HepG2 (cell line): Measurements from ENCODE around the gene NMT2. TPM values are rescaled to one million over a fixed set of nuclear protein-coding genes. Genes with fewer than 3 reads are reported as not detected.

Source experiments
- ATAC-seq: fragments of 200-7000 bp; cut with Tn5 transposase; 3 replicates; pipeline ENCODE4 v1.9.1; 2020; ENCODE audit warnings: mild to moderate bottlenecking, moderate library complexity
- BruUV-seq: library from RNA; stranded (reverse); fragments of 400-500 nt; replicated peaks from 2 replicates; lab custom pipeline; 2021; lab: Mats Ljungman, UMichigan
- CTCF ChIA-PET: fragments of 300-600 bp; formaldehyde crosslinking; extraction: SDS; loops from one replicate; lab custom pipeline; 2021; ENCODE audit warnings: low total read pairs, inconsistent platforms, low intra/inter-chr PET ratio; lab: Yijun Ruan, JAX
- POLR2A ChIA-PET: fragments of 350-600 bp; sonication (Branson Sonifier 250); formaldehyde crosslinking; loops from one replicate; lab custom pipeline; 2020; ENCODE audit warnings: antibody characterized with exemption, inconsistent platforms; lab: Yijun Ruan, JAX
- DNase-seq: peaks from one replicate; pipeline ENCODE4 v3.0.0-alpha.2; 2015; ENCODE audit warnings: low spot score
- FAIRE-seq: peaks from 3 replicates; lab custom pipeline; 2011; peaks lifted over from hg19 to GRCh38; lab: Jason Lieb, UNC
- H2AFZ ChIP-seq: one replicate; pipeline ENCODE4 v1.6.1; 2011; ENCODE audit warnings: low read length, inconsistent platforms
- H3K27ac ChIP-seq: fragments of 300-600 bp; 3 replicates; pipeline ENCODE4 v1.8.0; 2011; ENCODE audit warnings: mixed run types, mild to moderate bottlenecking, mixed read lengths, low read length, inconsistent platforms; ENCODE audit not compliant: insufficient read depth; ENCODE audit errors: extremely low read length
- H3K27me3 ChIP-seq, 2 experiments: fragments of 200-600 bp in 1 of 2; 2 replicates in 1 of 2; 3 replicates in 1 of 2; pipeline versions ENCODE4 v1.6.0 to v1.8.0; 2011; ENCODE audit warnings: low read length in 2 of 2, mild to moderate bottlenecking in 2 of 2, moderate library complexity in 2 of 2, inconsistent platforms in 1 of 2; ENCODE audit not compliant: insufficient read depth in 2 of 2, control insufficient read depth in 1 of 2
- H3K36me3 ChIP-seq, 2 experiments: fragments of 200-600 bp in 1 of 2; replicated peaks in 1 of 2; 2 replicates in 1 of 2; 3 replicates in 1 of 2; pipeline versions ENCODE4 v1.5.1 to v1.8.0; 2011; ENCODE audit warnings: low read length in 2 of 2, inconsistent platforms in 1 of 2; ENCODE audit not compliant: insufficient read depth in 2 of 2, control insufficient read depth in 1 of 2
- H3K4me1 ChIP-seq: 2 replicates; pipeline ENCODE4 v1.5.1; 2012; ENCODE audit warnings: low read length, inconsistent platforms; ENCODE audit not compliant: insufficient read depth
- H3K4me2 ChIP-seq: 2 replicates; pipeline ENCODE4 v1.6.0; 2011; ENCODE audit warnings: low read depth, low read length, inconsistent platforms
- H3K4me3 ChIP-seq, 3 experiments: fragments of 200-600 bp in 1 of 3; sonication (generic), shearing (Covaris generic) in 1 of 3; replicated peaks in 1 of 3; 2 replicates each; pipeline ENCODE4 v1.5.1; 2011 to 2016; ENCODE audit warnings: low read length in 3 of 3, inconsistent platforms in 2 of 3, low read depth in 2 of 3, mild to moderate bottlenecking in 2 of 3, control low read depth in 1 of 3, mixed read lengths in 1 of 3; ENCODE audit not compliant: insufficient read depth in 1 of 3
- H3K79me2 ChIP-seq: one replicate; pipeline ENCODE4 v1.6.1; 2011; ENCODE audit warnings: low read length, inconsistent platforms; ENCODE audit not compliant: insufficient read depth
- H3K9ac ChIP-seq: 2 replicates; pipeline ENCODE4 v1.6.0; 2011; ENCODE audit warnings: mild to moderate bottlenecking, low read depth, low read length, inconsistent platforms; ENCODE audit not compliant: insufficient read depth
- H3K9me3 ChIP-seq: 2 replicates; pipeline ENCODE4 v1.5.1; 2012; ENCODE audit warnings: mild to moderate bottlenecking, low read length
- H4K20me1 ChIP-seq: 2 replicates; pipeline ENCODE4 v1.6.0; 2011; ENCODE audit warnings: inconsistent platforms, mild to moderate bottlenecking, low read length, moderate library complexity; ENCODE audit not compliant: insufficient read depth
- HDAC1 ChIP-seq: sonication (generic); formaldehyde crosslinking; IDR thresholded peaks from 2 replicates; pipeline ENCODE4 v1.5.1; 2020; ENCODE audit warnings: mild to moderate bottlenecking, missing genetic modification reagents
- KMT2A ChIP-seq: sonication (generic); formaldehyde crosslinking; IDR thresholded peaks from 2 replicates; pipeline ENCODE4 v1.4.0; 2020; ENCODE audit warnings: missing genetic modification reagents
- RFX1 ChIP-seq: fragments of 450-650 bp; IDR thresholded peaks from 2 replicates; pipeline ENCODE4 v1.6.1; 2017
- ZNF383 ChIP-seq: sonication (generic); formaldehyde crosslinking; IDR thresholded peaks from 2 replicates; pipeline ENCODE4 v1.4.0; 2020; ENCODE audit warnings: missing genetic modification reagents, mild to moderate bottlenecking, borderline replicate concordance
- ZNF615 ChIP-seq: sonication (generic); formaldehyde crosslinking; IDR thresholded peaks from 2 replicates; pipeline ENCODE4 v1.5.0; 2020; ENCODE audit warnings: mild to moderate bottlenecking, missing genetic modification reagents, borderline replicate concordance
- WGBS: methylation state at CpG from one replicate; pipeline ENCODE4 v1.1.6; 2017; ENCODE audit warnings: low lambda C conversion rate; 5-methylcytosine and 5-hydroxymethylcytosine counted together
- in situ Hi-C: cut with HindIII; loops from 2 replicates; pipeline ENCODE4 v1.10.0; 2017; ENCODE audit warnings: low pct_unique_long_range_greater_than_20kb; ENCODE audit not compliant: extremely low pct_ligation_motif_present
- intact Hi-C: fragments of 100-400 bp; cut with micrococcal nuclease; formaldehyde crosslinking; loops from one replicate; pipeline ENCODE4 v1.10.0; 2022; ENCODE audit not compliant: unreplicated experiment
- polyA plus RNA-seq, 8 experiments: library from polyadenylated mRNA; depleted of rRNA in 3 of 8; stranded (reverse) in 7 of 8; unstranded in 1 of 8; fragments of >200 nt; fragmentation: Illumina TruSeq in 4 of 8; extraction: Trizol in 4 of 8; gene quantifications; 2 replicates each; pipeline versions ENCODE4 v1.2.1 to v1.2.3, GENCODE V29; 2011 to 2016; ENCODE audit warnings: low read depth in 4 of 8, missing spikeins in 1 of 8, mixed read lengths in 1 of 8; ENCODE audit not compliant: insufficient read depth in 1 of 8
- total RNA-seq, 5 experiments: library from RNA; depleted of rRNA; stranded (reverse); fragments of >200 nt; fragmentation: Illumina TruSeq; extraction: Trizol; gene quantifications; 2 replicates each; pipeline ENCODE4 v1.2.3, GENCODE V29; 2016; ENCODE audit warnings: low read depth in 1 of 5
- TF ChIP-seq, protein P1 (sequence below), 2 experiments: sonication (generic) in 1 of 2; formaldehyde crosslinking in 1 of 2; IDR thresholded peaks; 2 replicates each; pipeline versions ENCODE4 v1.4.0 to v1.6.1; 2016 to 2020; ENCODE audit warnings: borderline replicate concordance in 1 of 2, low read depth in 1 of 2, mild to moderate bottlenecking in 1 of 2, missing genetic modification reagents in 1 of 2
- TF ChIP-seq, protein P2 (sequence below): sonication (generic); formaldehyde crosslinking; IDR thresholded peaks from 2 replicates; pipeline ENCODE4 v1.4.0; 2020; ENCODE audit warnings: missing genetic modification reagents, borderline replicate concordance
- TF ChIP-seq, protein P3 (sequence below): sonication (generic); formaldehyde crosslinking; IDR thresholded peaks from 2 replicates; pipeline ENCODE4 v1.4.0; 2020; ENCODE audit warnings: missing genetic modification reagents
- TF ChIP-seq, protein P4 (sequence below): sonication (generic); formaldehyde crosslinking; IDR thresholded peaks from 2 replicates; pipeline ENCODE4 v1.5.0; 2020; ENCODE audit warnings: mild to moderate bottlenecking, missing genetic modification reagents, moderate library complexity
- TF ChIP-seq, protein P5 (sequence below): sonication (generic); formaldehyde crosslinking; IDR thresholded peaks from 2 replicates; pipeline ENCODE4 v1.4.0; 2020; ENCODE audit warnings: low read depth, mild to moderate bottlenecking, missing genetic modification reagents

Gene NMT2
- total and polyA plus RNA-seq, 2 of the 13 experiments (the other 11 are each of a cell fraction or from before 2014, with no cell fraction given): 10.1 to 23.8 TPM

DNA sequence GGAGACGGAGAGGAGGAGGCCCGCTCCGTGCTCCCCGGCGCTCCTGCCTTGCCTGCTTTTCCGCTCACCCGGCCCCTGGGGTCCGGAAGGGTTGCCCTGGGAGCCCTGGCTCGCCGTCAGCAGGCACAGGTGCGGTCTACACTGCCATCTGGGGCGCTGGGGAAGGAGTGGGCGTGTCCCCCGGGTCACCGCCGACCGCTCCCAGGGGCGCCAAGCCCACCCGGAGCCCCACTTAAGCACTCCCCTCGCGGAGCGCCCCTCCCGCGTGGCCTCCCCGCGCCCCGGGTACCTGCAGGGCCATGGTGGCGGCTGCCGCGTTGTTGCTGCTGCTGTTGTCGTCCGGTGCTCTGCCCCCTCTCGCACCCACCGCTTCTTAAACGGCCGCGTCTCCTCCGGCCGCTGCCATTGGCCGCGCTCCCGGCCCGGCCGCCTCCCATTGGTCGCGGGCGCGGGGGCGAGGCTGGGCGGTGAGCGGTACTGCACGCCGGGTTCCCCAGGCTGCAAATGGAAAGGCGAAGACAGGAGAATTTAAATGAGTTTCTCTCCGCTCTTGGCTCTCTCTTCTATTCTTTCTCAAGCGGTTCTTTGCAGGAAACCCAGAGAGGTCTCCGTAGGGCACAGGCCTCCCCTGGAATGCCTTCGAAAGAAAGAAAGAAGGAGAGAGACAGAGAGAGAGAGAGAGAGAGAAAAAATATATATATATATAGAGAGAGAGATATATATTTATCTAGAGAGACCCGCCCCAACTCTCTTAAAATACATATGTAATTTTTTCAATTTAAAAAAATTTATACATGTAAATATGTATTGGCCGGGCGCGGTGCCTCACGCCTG is 79.8 kb downstream of the NMT2 start, which contains the start of gene ACBD7:
Gene ACBD7, minus strand, starts transcription at position 349 of the 834 bp plus-strand sequence. Its CDS starts 48 bp downstream, at position 301.
- DNase-seq (peak; percentile 60), ATAC-seq (peak; percentile 91), FAIRE-seq (no peak)
- WGBS: 13% methylated on average over 38 of the region's 63 CpGs
- Histone ChIP-seq H3K79me2 (no peaks in the 10 kb centered on the region), H3K4me2 (peak within 1 kb of the TSS; percentile 88), H2AFZ (no peak within 1 kb of the TSS), H3K36me3 (no peaks in the 10 kb centered on the region), H4K20me1 (no peaks in the 10 kb centered on the region), H3K27me3 (no peaks in the 10 kb centered on the region; a peak in 1 of 5 replicates), H3K4me3 (peak within 1 kb of the TSS; percentile 64 to 85 (median 81)), H3K9ac (peak within 1 kb of the TSS; percentile 49; the same call in 1 of the 2 replicates), H3K9me3 (no peaks in the 10 kb centered on the region), H3K27ac (no peak within 1 kb of the TSS), H3K4me1 (peaks cover 15% of the 10 kb centered on the region)
- ChIA-PET CTCF (no interaction called here), POLR2A (no interaction called here)
- BruUV-seq: no TSS peak
- in situ Hi-C loops (no loop called here), intact Hi-C loops (loop anchor here (5.0 kb wide), 2 partner anchors 96 to 136 kb away; partner anchors contain the start of gene DCLRE1C)
- TF ChIP-seq, protein P1, sequence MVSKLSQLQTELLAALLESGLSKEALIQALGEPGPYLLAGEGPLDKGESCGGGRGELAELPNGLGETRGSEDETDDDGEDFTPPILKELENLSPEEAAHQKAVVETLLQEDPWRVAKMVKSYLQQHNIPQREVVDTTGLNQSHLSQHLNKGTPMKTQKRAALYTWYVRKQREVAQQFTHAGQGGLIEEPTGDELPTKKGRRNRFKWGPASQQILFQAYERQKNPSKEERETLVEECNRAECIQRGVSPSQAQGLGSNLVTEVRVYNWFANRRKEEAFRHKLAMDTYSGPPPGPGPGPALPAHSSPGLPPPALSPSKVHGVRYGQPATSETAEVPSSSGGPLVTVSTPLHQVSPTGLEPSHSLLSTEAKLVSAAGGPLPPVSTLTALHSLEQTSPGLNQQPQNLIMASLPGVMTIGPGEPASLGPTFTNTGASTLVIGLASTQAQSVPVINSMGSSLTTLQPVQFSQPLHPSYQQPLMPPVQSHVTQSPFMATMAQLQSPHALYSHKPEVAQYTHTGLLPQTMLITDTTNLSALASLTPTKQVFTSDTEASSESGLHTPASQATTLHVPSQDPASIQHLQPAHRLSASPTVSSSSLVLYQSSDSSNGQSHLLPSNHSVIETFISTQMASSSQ (IDR thresholded peaks at IDR 0.05; ENCODE audit: low read depth): no peak
- TF ChIP-seq, protein P1 (CRISPR knock-in tag; IDR thresholded peaks at IDR 0.05; ENCODE audit: borderline replicate concordance): no peak
- TF ChIP-seq, protein P2, sequence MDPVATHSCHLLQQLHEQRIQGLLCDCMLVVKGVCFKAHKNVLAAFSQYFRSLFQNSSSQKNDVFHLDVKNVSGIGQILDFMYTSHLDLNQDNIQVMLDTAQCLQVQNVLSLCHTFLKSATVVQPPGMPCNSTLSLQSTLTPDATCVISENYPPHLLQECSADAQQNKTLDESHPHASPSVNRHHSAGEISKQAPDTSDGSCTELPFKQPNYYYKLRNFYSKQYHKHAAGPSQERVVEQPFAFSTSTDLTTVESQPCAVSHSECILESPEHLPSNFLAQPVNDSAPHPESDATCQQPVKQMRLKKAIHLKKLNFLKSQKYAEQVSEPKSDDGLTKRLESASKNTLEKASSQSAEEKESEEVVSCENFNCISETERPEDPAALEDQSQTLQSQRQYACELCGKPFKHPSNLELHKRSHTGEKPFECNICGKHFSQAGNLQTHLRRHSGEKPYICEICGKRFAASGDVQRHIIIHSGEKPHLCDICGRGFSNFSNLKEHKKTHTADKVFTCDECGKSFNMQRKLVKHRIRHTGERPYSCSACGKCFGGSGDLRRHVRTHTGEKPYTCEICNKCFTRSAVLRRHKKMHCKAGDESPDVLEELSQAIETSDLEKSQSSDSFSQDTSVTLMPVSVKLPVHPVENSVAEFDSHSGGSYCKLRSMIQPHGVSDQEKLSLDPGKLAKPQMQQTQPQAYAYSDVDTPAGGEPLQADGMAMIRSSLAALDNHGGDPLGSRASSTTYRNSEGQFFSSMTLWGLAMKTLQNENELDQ (CRISPR knock-in tag): no peak
- TF ChIP-seq HDAC1 (CRISPR knock-in tag) (peak; percentile 91), RFX1 (no peak), KMT2A (CRISPR knock-in tag) (0 out of 2 replicates have a peak, but pooled peaks have one; percentile 24), ZNF615 (CRISPR knock-in tag) (no peak), ZNF383 (0 out of 2 replicates have a peak, but pooled peaks have one; percentile 41)
- TF ChIP-seq, protein P3, sequence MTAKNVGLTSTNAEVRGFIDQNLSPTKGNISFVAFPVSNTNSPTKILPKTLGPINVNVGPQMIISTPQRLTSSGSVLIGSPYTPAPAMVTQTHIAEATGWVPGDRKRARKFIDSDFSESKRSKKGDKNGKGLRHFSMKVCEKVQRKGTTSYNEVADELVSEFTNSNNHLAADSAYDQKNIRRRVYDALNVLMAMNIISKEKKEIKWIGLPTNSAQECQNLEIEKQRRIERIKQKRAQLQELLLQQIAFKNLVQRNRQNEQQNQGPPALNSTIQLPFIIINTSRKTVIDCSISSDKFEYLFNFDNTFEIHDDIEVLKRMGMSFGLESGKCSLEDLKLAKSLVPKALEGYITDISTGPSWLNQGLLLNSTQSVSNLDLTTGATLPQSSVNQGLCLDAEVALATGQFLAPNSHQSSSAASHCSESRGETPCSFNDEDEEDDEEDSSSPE (CRISPR knock-in tag): peak; percentile 94
- TF ChIP-seq, protein P4, sequence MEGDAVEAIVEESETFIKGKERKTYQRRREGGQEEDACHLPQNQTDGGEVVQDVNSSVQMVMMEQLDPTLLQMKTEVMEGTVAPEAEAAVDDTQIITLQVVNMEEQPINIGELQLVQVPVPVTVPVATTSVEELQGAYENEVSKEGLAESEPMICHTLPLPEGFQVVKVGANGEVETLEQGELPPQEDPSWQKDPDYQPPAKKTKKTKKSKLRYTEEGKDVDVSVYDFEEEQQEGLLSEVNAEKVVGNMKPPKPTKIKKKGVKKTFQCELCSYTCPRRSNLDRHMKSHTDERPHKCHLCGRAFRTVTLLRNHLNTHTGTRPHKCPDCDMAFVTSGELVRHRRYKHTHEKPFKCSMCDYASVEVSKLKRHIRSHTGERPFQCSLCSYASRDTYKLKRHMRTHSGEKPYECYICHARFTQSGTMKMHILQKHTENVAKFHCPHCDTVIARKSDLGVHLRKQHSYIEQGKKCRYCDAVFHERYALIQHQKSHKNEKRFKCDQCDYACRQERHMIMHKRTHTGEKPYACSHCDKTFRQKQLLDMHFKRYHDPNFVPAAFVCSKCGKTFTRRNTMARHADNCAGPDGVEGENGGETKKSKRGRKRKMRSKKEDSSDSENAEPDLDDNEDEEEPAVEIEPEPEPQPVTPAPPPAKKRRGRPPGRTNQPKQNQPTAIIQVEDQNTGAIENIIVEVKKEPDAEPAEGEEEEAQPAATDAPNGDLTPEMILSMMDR (CRISPR knock-in tag): peak; percentile 30
- TF ChIP-seq, protein P5, sequence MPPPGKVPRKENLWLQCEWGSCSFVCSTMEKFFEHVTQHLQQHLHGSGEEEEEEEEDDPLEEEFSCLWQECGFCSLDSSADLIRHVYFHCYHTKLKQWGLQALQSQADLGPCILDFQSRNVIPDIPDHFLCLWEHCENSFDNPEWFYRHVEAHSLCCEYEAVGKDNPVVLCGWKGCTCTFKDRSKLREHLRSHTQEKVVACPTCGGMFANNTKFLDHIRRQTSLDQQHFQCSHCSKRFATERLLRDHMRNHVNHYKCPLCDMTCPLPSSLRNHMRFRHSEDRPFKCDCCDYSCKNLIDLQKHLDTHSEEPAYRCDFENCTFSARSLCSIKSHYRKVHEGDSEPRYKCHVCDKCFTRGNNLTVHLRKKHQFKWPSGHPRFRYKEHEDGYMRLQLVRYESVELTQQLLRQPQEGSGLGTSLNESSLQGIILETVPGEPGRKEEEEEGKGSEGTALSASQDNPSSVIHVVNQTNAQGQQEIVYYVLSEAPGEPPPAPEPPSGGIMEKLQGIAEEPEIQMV (CRISPR knock-in tag): peak; percentile 66; the same call in 1 of the 2 replicates
